A673 (cell line): ENCODE data around the gene ELL2.

ENCODE experiments used
- CTCF ChIP-seq: fragments of 300-800, 200-600 bp; sonication (generic); conservative IDR thresholded peaks from 2 replicates; pipeline ENCODE4 v1.5.1; 2017; ENCODE audit warnings: low read depth, mild to moderate bottlenecking, antibody characterized with exemption, low read length, moderate library complexity, mixed read lengths
- EZH2 ChIP-seq: fragments of 200-600 bp; sonication (generic); IDR thresholded peaks from 2 replicates; pipeline ENCODE4 v1.6.1; 2017; ENCODE audit warnings: borderline replicate concordance, low read depth, mild to moderate bottlenecking, mixed read lengths, antibody characterized with exemption, low read length; ENCODE audit not compliant: poor library complexity, severe bottlenecking

- no peak for TF ChIP-seq CTCF
- no peak for TF ChIP-seq EZH2
Observed at GRCh38 chr5:95931079-95931833, 30.4 kb downstream of the ELL2 start.
